Neural cell (in vitro differentiated cells): ENCODE data around the gene CGB7.

Experiments used
- CTCF ChIP-seq: fragments of 450-650 bp; IDR thresholded peaks from 2 replicates; pipeline ENCODE4 v1.5.1; 2014; ENCODE audit warnings: antibody characterized with exemption, mild to moderate bottlenecking, moderate library complexity; ENCODE audit not compliant: poor library complexity, severe bottlenecking
- EP300 ChIP-seq: fragments of 450-650 bp; conservative IDR thresholded peaks from 2 replicates; pipeline ENCODE4 v1.6.1; 2014; ENCODE audit warnings: antibody characterized with exemption, mild to moderate bottlenecking, moderate library complexity; ENCODE audit not compliant: poor library complexity, severe bottlenecking
- EZH2 ChIP-seq: fragments of 200-600, 300-800 bp; shearing (Covaris generic), sonication (generic); IDR thresholded peaks from 2 replicates; pipeline ENCODE4 v1.6.1; 2014; ENCODE audit warnings: antibody characterized with exemption, low read length, borderline replicate concordance, mild to moderate bottlenecking; ENCODE audit not compliant: insufficient read depth, poor library complexity, severe bottlenecking
- POLR2AphosphoS5 ChIP-seq: IDR thresholded peaks from 2 replicates; pipeline ENCODE4 v1.6.1; 2012
- REST ChIP-seq: IDR thresholded peaks from 2 replicates; pipeline ENCODE4 v1.6.1; 2012; ENCODE audit warnings: borderline replicate concordance
- TAF1 ChIP-seq: IDR thresholded peaks from 2 replicates; pipeline ENCODE4 v1.6.1; 2012; ENCODE audit warnings: low read depth

GRCh38 chr19:49084206-49085019, 26.9 kb upstream of the CGB7 start:
- no peak for TF ChIP-seq CTCF
- no peak for TF ChIP-seq EZH2
- no peak for TF ChIP-seq POLR2AphosphoS5
- no peak for TF ChIP-seq EP300
- no peak for TF ChIP-seq TAF1
- no peak for TF ChIP-seq REST
